GM19043 (cell line): ENCODE results near the gene TRPV6.

Experiments
- ATAC-seq: cut with Tn5 transposase; IDR thresholded peaks from one replicate; pipeline ENCODE4 v1.9.1; 2021; ENCODE audit warnings: low read depth; ENCODE audit not compliant: unreplicated experiment

TRPV6 gene

GRCh38 chr7:142885311-142886230 lies at the start of gene TRPV6:
Gene TRPV6, minus strand, starts transcription at chr7:142885745.
- no peak for ATAC-seq

DNA sequence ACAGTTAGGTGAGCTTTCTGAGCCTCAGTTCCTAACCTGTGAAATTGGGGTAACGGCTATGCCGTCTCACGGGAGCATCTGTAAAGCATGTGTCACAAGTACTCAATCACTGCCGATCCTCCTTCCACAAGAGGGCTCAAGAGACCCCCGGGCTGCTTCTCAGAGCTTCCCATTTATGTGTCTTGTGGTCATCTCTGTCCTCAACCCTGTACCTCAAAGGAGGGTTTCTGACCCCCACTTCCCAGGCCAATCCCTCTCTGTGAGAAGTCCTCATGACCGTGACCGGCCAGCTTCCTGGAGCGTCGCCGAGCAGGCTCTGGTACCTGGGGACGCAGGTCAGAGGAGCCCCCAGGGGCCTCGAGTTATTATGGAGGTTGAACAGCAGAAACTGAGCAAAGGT lies 48.5 kb upstream of the TRPV6 start:
- ATAC-seq = no peak

- no peak for ATAC-seq
Measured at GRCh38 chr7:142933624-142934023, 48.1 kb upstream of the TRPV6 start, which contains the start of gene TRPV5. Gene TRPV5, minus strand, starts transcription at chr7:142933746. Its CDS starts 287 bp downstream, at chr7:142933459.

- ATAC-seq = no peak
Measured at GRCh38 chr7:142933092-142933475, 47.5 kb upstream of the TRPV6 start.

GRCh38 chr7:142932386-142933091 lies 47.0 kb upstream of the TRPV6 start:
- no peak for ATAC-seq

- ATAC-seq = no peak
Measured at GRCh38 chr7:142930126-142930730, 44.7 kb upstream of the TRPV6 start.

DNA sequence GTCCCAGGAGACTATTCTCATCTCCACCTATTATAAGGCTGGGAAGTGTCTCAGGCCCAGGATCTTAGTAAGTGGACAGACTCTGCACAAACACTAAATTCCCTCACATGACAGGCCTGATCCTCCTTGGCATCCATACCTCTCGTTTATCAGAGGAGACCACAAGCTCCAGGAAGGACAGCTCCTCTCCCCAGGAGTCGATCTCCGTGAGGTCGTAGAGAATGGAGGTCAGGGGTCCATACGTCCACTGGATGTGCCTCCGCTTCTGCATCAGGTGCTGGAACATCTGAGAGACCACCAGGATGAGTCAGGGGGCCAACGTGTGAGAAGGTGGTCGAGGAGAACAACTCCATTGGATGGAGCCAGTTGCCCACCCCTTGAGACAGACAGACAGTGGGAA lies 42.4 kb upstream of the TRPV6 start:
- ATAC-seq = no peak

- ATAC-seq = no peak
Measured at GRCh38 chr7:142927085-142927745, 41.7 kb upstream of the TRPV6 start.

DNA sequence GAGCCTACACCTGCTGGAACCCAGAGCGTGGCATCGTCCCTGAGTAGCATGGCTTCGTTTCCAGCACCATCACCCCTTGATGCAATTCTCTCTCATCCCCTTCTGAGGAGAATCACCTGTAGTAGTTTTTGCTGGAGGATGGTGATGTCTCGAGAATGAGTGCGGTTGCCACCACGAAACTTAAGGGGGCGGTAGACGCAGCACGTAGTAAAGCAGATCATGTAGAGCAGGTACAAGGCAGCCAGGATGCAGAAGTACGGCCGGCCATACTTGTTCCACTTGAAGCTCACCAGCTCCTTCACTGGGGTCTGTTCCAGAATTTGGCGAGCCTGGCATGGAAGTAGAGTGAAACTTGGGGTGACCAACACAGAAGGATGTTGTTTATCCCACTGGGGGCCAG lies 39.9 kb upstream of the TRPV6 start:
- ATAC-seq = no peak

- ATAC-seq = no peak
Measured at GRCh38 chr7:142923391-142923790, 37.8 kb upstream of the TRPV6 start.

DNA sequence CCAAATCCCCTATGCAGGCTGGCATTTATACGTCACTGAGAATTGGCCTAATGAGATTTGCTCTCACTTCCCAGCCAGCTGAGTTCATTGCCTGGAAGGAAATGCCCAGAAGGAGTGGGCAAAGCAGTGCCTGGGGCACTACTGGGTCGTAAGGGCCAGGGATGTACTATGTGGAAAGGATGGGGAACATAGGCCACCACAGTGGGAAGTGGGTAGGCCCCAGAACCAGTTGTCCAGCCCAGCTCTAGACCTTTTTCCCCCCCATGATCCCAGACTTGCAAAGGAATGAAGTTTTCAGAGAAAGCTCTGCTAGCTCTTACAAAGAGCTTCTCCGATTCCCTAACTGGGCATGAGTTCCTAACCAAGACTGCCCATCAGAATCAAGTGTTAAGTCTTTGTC lies 34.1 kb upstream of the TRPV6 start:
- no peak for ATAC-seq

GRCh38 chr7:142918901-142919300 lies 33.4 kb upstream of the TRPV6 start:
- ATAC-seq = no peak

DNA sequence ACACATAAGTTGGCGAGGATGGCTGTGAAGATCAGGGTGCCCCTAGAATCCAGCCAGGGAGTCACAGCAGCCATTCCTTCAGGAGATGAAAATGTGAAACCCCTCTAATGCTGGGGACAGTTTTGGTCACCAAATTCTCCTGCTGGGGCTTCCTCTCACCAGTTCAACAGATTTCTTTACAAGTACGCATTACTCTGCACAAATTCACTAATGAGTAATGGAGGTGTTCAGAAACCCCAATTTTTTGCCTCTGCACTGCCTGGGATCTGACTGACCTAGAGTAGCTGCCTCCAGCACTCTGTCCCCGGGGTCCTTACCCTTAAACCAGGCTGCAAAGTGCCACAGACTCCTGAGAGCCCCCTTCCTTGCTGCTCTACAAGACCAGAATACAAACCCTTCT lies 31.9 kb upstream of the TRPV6 start:
- ATAC-seq = no peak

DNA sequence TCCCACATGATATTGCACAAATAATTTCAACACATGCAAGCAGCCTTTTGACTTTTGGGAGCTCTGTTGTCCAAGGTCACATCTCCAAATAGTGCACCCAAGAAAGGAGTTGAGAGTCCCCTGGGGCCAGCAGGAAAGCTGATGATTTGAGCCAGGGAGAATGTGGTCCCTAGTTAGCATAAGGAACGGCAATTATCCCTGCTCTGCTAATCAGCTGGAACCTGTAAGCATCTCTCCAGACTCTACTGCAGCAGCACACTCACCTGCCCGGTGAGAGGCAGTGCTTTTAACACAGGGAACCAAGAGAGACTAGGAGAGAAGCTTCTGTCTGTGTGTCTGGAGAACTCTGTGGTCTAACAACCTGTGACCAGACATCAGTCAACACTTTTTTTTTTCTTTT lies 31.0 kb upstream of the TRPV6 start:
- ATAC-seq = no peak

DNA sequence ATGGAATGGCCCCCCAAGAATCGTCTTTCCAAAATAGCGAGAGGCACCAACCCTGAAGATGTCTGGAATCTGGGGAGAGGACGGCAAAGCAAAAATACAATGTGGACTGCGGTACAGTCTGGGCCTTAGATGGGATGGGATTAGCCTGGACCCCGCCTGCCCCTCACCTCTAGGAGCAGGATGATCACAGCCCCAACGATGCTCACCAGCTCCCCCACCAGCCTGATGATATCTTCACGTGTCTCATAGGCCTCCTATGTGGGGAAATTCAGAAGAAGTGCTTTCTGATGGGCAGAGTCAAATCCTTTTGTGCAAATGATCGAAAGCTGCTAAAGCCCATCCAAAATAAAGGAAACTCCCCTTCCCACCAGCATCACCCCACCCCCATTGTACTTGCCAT lies 29.8 kb upstream of the TRPV6 start:
- ATAC-seq = no peak

- no peak for ATAC-seq
Measured at GRCh38 chr7:142914121-142914520, 28.6 kb upstream of the TRPV6 start.

- ATAC-seq = no peak
Measured at GRCh38 chr7:142913566-142913965, 28.0 kb upstream of the TRPV6 start.

GRCh38 chr7:142913051-142913450 lies 27.5 kb upstream of the TRPV6 start:
- ATAC-seq = no peak

DNA sequence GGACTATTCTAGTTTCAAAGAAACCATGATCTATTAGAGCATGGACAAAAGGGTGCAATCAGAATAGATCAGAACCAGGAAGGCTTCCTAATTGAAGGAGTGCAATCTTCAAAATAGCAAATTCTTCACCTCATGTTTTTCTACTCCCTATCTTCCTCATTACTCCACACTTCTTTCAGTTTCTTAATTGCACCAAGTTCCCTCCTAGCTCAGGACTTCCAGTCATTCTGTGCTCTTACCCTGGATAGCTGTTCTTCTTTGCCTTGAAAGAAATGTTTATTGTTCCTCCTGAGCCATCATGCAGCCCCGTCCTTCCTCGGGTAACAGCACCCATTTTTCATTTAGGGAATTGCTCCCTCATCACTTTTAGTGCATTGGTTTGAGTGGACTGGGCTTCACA lies 24.9 kb upstream of the TRPV6 start:
- no peak for ATAC-seq

DNA sequence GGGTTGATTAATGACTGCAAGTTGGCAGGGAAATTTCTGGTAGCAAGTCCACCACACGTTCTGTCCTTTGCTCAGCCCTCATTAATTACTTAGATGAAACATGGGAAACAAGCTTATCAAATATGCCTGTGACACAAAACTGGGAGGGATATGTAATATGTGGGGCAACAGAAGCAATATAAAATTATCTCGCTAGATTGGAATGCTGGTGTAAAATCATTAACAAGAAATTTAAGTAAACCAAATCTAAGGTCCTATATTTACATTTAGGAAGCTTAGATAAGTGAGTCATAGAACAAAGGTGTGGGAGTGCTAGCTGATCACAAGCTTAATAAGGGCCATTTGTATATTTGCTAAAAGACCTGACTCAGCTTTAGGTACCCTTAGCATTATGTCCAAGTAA lies 24.5 kb upstream of the TRPV6 start:
- no peak for ATAC-seq
